ENCODE measurements around the gene FSIP1.

FSIP1 gene

GRCh38 chr15:39720081-39720480 is 62.6 kb downstream of the FSIP1 start:
- no peak for DNase-seq (ENCODE audit: low read depth in 2 of 2)

GRCh38 chr15:39719109-39719508 is 63.5 kb downstream of the FSIP1 start:
- no peak for DNase-seq (ENCODE audit: low read depth in 2 of 2)

- DNase-seq (ENCODE audit: low read depth in 2 of 2), result no peak
These were observed 65.5 kb downstream of the FSIP1 start for GRCh38 chr15:39717134-39717533.

GRCh38 chr15:39714251-39714650 is 68.4 kb downstream of the FSIP1 start:
- DNase-seq (ENCODE audit: low read depth in 2 of 2), result no peak

GRCh38 chr15:39713846-39714245 is 68.8 kb downstream of the FSIP1 start:
- DNase-seq (ENCODE audit: low read depth in 2 of 2), result no peak

- DNase-seq (ENCODE audit: low read depth in 2 of 2), result no peak
These were observed 72.0 kb downstream of the FSIP1 start for GRCh38 chr15:39710681-39711080.

- DNase-seq (ENCODE audit: low read depth in 2 of 2), result no peak
These were observed 72.7 kb downstream of the FSIP1 start for GRCh38 chr15:39709941-39710340.

GRCh38 chr15:39706206-39706605 is 76.4 kb downstream of the FSIP1 start:
- no peak for DNase-seq (ENCODE audit: low read depth in 2 of 2)

GRCh38 chr15:39704689-39705088 is 78.0 kb downstream of the FSIP1 start:
- DNase-seq (ENCODE audit: low read depth in 2 of 2), result no peak

GRCh38 chr15:39704235-39704634 is 78.4 kb downstream of the FSIP1 start:
- no peak for DNase-seq (ENCODE audit: low read depth in 2 of 2)

GRCh38 chr15:39701988-39702387 is 80.7 kb downstream of the FSIP1 start:
- no peak for DNase-seq (ENCODE audit: low read depth in 2 of 2)

GRCh38 chr15:39700375-39700700 is 82.3 kb downstream of the FSIP1 start:
- no peak for DNase-seq (ENCODE audit: low read depth in 2 of 2)

- no peak for DNase-seq (ENCODE audit: low read depth in 2 of 2)
These were observed 82.9 kb downstream of the FSIP1 start for GRCh38 chr15:39699516-39700374.

GRCh38 chr15:39698444-39699390 is 83.9 kb downstream of the FSIP1 start:
- no peak for DNase-seq (ENCODE audit: low read depth in 2 of 2)

- no peak for DNase-seq (ENCODE audit: low read depth in 2 of 2)
These were observed 85.1 kb downstream of the FSIP1 start for GRCh38 chr15:39697509-39697908.

GRCh38 chr15:39695793-39696192 is 86.8 kb downstream of the FSIP1 start:
- DNase-seq (ENCODE audit: low read depth in 2 of 2), result no peak

GRCh38 chr15:39692356-39693327 is 90.0 kb downstream of the FSIP1 start:
- no peak for DNase-seq (ENCODE audit: low read depth in 2 of 2)

- no peak for DNase-seq (ENCODE audit: low read depth in 2 of 2)
These were observed 91.6 kb downstream of the FSIP1 start for GRCh38 chr15:39690881-39691634.

GRCh38 chr15:39687965-39688364 is 94.7 kb downstream of the FSIP1 start:
- DNase-seq (ENCODE audit: low read depth in 2 of 2), result no peak

GRCh38 chr15:39685999-39686613 is 96.5 kb downstream of the FSIP1 start:
- DNase-seq (ENCODE audit: low read depth in 2 of 2), result peak in 1 of 2 donors; percentile 30
